H1 (cell line): ENCODE results near the gene SERTAD2. TPM values are rescaled to one million over a fixed set of nuclear protein-coding genes. Genes with fewer than 3 reads are reported as not detected.

Source experiments
- CTCF ChIA-PET: fragments of 300-600 bp; sonication (Branson Sonifier 250); formaldehyde crosslinking; loops from one replicate; lab custom pipeline; 2021; ENCODE audit not compliant: partially characterized antibody; lab: Charles Lee
- POLR2A ChIA-PET: fragments of 300-600 bp; sonication (Branson Sonifier 250); formaldehyde crosslinking; loops from one replicate; lab custom pipeline; 2021; ENCODE audit warnings: inconsistent platforms; ENCODE audit not compliant: partially characterized antibody; lab: Charles Lee
- DNase-seq, 2 experiments: peaks; one replicate each; pipeline versions ENCODE4 v3.0.0 to v3.0.0-alpha.2; 2010 to 2022; ENCODE audit warnings: low spot score in 2 of 2, low read depth in 1 of 2, mixed read lengths in 1 of 2
- FAIRE-seq: peaks from 2 replicates; lab custom pipeline; 2011; peaks lifted over from hg19 to GRCh38; lab: Jason Lieb, UNC
- H2AFZ ChIP-seq: 2 replicates; pipeline ENCODE4 v1.8.1; 2012; ENCODE audit warnings: low read length, inconsistent platforms
- H2AK5ac ChIP-seq: 2 replicates; pipeline ENCODE4 v1.6.1; 2013; ENCODE audit warnings: low read depth, low read length
- H2BK120ac ChIP-seq: replicated peaks from 2 replicates; pipeline ENCODE3; 2013; ENCODE audit warnings: low read depth, low read length, inconsistent platforms
- H2BK12ac ChIP-seq: 2 replicates; pipeline ENCODE4 v1.6.1; 2013; ENCODE audit warnings: low read depth, low read length
- H2BK15ac ChIP-seq: 2 replicates; pipeline ENCODE4 v1.6.1; 2013; ENCODE audit warnings: low read length
- H2BK20ac ChIP-seq: 2 replicates; pipeline ENCODE4 v1.6.1; 2013; ENCODE audit warnings: low read length
- H2BK5ac ChIP-seq: 2 replicates; pipeline ENCODE4 v1.6.1; 2013; ENCODE audit warnings: low read depth, low read length
- H3K14ac ChIP-seq: 2 replicates; pipeline ENCODE4 v1.6.1; 2013; ENCODE audit warnings: inconsistent platforms; ENCODE audit not compliant: insufficient read length
- H3K18ac ChIP-seq: 2 replicates; pipeline ENCODE4 v1.6.1; 2013; ENCODE audit warnings: low read length; ENCODE audit errors: extremely low read depth
- H3K23ac ChIP-seq: 2 replicates; pipeline ENCODE4 v1.6.1; 2013; ENCODE audit warnings: inconsistent platforms; ENCODE audit not compliant: insufficient read length
- H3K23me2 ChIP-seq: 2 replicates; pipeline ENCODE4 v1.6.1; 2013; ENCODE audit warnings: low read depth, low read length
- H3K27ac ChIP-seq: 2 replicates; pipeline ENCODE4 v1.6.1; 2011; ENCODE audit warnings: low read depth, low read length, inconsistent platforms
- H3K27me3 ChIP-seq, 4 experiments: replicated peaks in 1 of 4; 1 replicate in 1 of 4; 2 replicates in 3 of 4; pipeline versions ENCODE4 v1.6.1 to v1.8.1; 2011 to 2013; ENCODE audit warnings: low read length in 3 of 4, mild to moderate bottlenecking in 3 of 4, inconsistent platforms in 2 of 4, mixed read lengths in 2 of 4, moderate library complexity in 1 of 4; ENCODE audit not compliant: control insufficient read depth in 3 of 4, insufficient read depth in 3 of 4; ENCODE audit errors: extremely low read depth in 1 of 4
- H3K36me3 ChIP-seq, 4 experiments: 2 replicates each; pipeline versions ENCODE4 v1.6.1 to v1.8.1; 2011 to 2013; ENCODE audit warnings: mild to moderate bottlenecking in 4 of 4, low read length in 3 of 4, moderate library complexity in 2 of 4, control low read depth in 1 of 4, inconsistent platforms in 1 of 4; ENCODE audit not compliant: insufficient read depth in 4 of 4, control insufficient read depth in 2 of 4
- H3K4ac ChIP-seq: replicated peaks from 2 replicates; pipeline ENCODE3; 2013; ENCODE audit warnings: low read length, low read depth, mixed read lengths, inconsistent platforms; ENCODE audit not compliant: insufficient read length
- H3K4me1 ChIP-seq, 4 experiments: replicated peaks in 1 of 4; 1 replicate in 1 of 4; 2 replicates in 3 of 4; pipeline versions ENCODE4 v1.6.1 to v1.8.1; 2011 to 2013; ENCODE audit warnings: low read length in 3 of 4, inconsistent platforms in 2 of 4, mixed read lengths in 1 of 4; ENCODE audit not compliant: insufficient read depth in 4 of 4, control insufficient read depth in 3 of 4
- H3K4me2 ChIP-seq, 2 experiments: 2 replicates each; pipeline versions ENCODE4 v1.6.1 to v1.8.1; 2011 to 2013; ENCODE audit warnings: low read depth in 2 of 2, low read length in 2 of 2, control low read depth in 1 of 2, inconsistent platforms in 1 of 2, mild to moderate bottlenecking in 1 of 2; ENCODE audit not compliant: insufficient read depth in 1 of 2
- H3K4me3 ChIP-seq, 4 experiments: fragments of 200-600, 300-600 bp in 1 of 4; sonication (generic), shearing (Covaris generic), sonication (Bioruptor Twin) in 1 of 4; 2 replicates each; pipeline versions ENCODE4 v1.5.1 to v1.8.1; 2011 to 2016; ENCODE audit warnings: low read length in 4 of 4, low read depth in 3 of 4, control low read depth in 2 of 4, inconsistent platforms in 2 of 4, mild to moderate bottlenecking in 2 of 4, mixed read lengths in 1 of 4, moderate library complexity in 1 of 4; ENCODE audit not compliant: insufficient read depth in 2 of 4; ENCODE audit errors: extremely low read depth in 1 of 4
- H3K56ac ChIP-seq: replicated peaks from 2 replicates; pipeline ENCODE3; 2013; ENCODE audit warnings: low read depth, mild to moderate bottlenecking, mixed read lengths, low read length, inconsistent platforms; ENCODE audit not compliant: insufficient read length
- H3K79me1 ChIP-seq: 2 replicates; pipeline ENCODE4 v1.6.1; 2013; ENCODE audit warnings: low read depth, low read length, control low read depth
- H3K79me2 ChIP-seq, 2 experiments: 2 replicates each; pipeline versions ENCODE4 v1.6.1 to v1.8.1; 2012 to 2013; ENCODE audit warnings: low read length in 2 of 2, mild to moderate bottlenecking in 2 of 2, inconsistent platforms in 1 of 2; ENCODE audit not compliant: insufficient read depth in 2 of 2, control insufficient read depth in 1 of 2
- H3K9ac ChIP-seq, 4 experiments: replicated peaks in 1 of 4; 1 replicate in 1 of 4; 2 replicates in 3 of 4; pipeline versions ENCODE4 v1.6.1 to v1.8.1; 2011 to 2013; ENCODE audit warnings: low read depth in 3 of 4, low read length in 3 of 4, control low read depth in 2 of 4, mild to moderate bottlenecking in 2 of 4, moderate library complexity in 2 of 4, inconsistent platforms in 1 of 4; ENCODE audit errors: extremely low read depth in 1 of 4
- H3K9me3 ChIP-seq, 2 experiments: 2 replicates each; pipeline versions ENCODE4 v1.6.1 to v1.8.1; 2012 to 2013; ENCODE audit warnings: mild to moderate bottlenecking in 2 of 2, moderate library complexity in 2 of 2, control low read depth in 1 of 2, inconsistent platforms in 1 of 2, low read depth in 1 of 2, low read length in 1 of 2, mixed read lengths in 1 of 2; ENCODE audit not compliant: insufficient read depth in 2 of 2
- H4K20me1 ChIP-seq, 2 experiments: replicated peaks in 1 of 2; 2 replicates each; pipeline versions ENCODE3 to v1.8.1; 2011 to 2013; ENCODE audit warnings: inconsistent platforms in 2 of 2, low read length in 2 of 2, mild to moderate bottlenecking in 1 of 2; ENCODE audit not compliant: insufficient read depth in 2 of 2, control insufficient read depth in 1 of 2
- H4K5ac ChIP-seq: 2 replicates; pipeline ENCODE4 v1.6.1; 2013; ENCODE audit warnings: low read length, low read depth, mixed read lengths, inconsistent platforms; ENCODE audit not compliant: insufficient read length
- H4K8ac ChIP-seq: 2 replicates; pipeline ENCODE4 v1.8.0; 2013; ENCODE audit warnings: mild to moderate bottlenecking, moderate library complexity, low read length, inconsistent platforms; ENCODE audit not compliant: insufficient read depth; ENCODE audit errors: extremely low read depth
- H4K91ac ChIP-seq: replicated peaks from 2 replicates; pipeline ENCODE3; 2013; ENCODE audit warnings: low read length, mixed read lengths, inconsistent platforms; ENCODE audit not compliant: insufficient read length
- ATF2 ChIP-seq: IDR thresholded peaks from 2 replicates; pipeline ENCODE4 v1.6.1; 2012; ENCODE audit warnings: low read length, inconsistent platforms
- EGR1 ChIP-seq: IDR thresholded peaks from 2 replicates; pipeline ENCODE4 v1.6.1; 2011; ENCODE audit warnings: low read depth, low read length, borderline replicate concordance
- EP300 ChIP-seq, 2 experiments: IDR thresholded peaks; 1 replicate in 1 of 2; 2 replicates in 1 of 2; pipeline ENCODE4 v1.6.1; 2011 to 2012; ENCODE audit warnings: low read depth in 2 of 2, low read length in 2 of 2, mild to moderate bottlenecking in 2 of 2, borderline replicate concordance in 1 of 2, inconsistent platforms in 1 of 2, moderate library complexity in 1 of 2
- HDAC2 ChIP-seq, 2 experiments: fragments of 300-600 bp in 1 of 2; sonication (generic) in 1 of 2; IDR thresholded peaks; 2 replicates each; pipeline ENCODE4 v1.6.1; 2011 to 2012; ENCODE audit warnings: low read depth in 2 of 2, low read length in 2 of 2, mild to moderate bottlenecking in 2 of 2, moderate library complexity in 2 of 2, borderline replicate concordance in 1 of 2, inconsistent platforms in 1 of 2
- MAFK ChIP-seq: IDR thresholded peaks from 2 replicates; pipeline ENCODE4 v1.6.1; 2012; ENCODE audit warnings: low read depth, mild to moderate bottlenecking, improper control_type of control experiment, low read length
- NANOG ChIP-seq: IDR thresholded peaks from 2 replicates; pipeline ENCODE4 v1.6.1; 2011; ENCODE audit warnings: low read length, low read depth, mild to moderate bottlenecking, inconsistent platforms; ENCODE audit not compliant: insufficient read depth, poor library complexity, severe bottlenecking
- POU5F1 ChIP-seq: IDR thresholded peaks from 2 replicates; pipeline ENCODE4 v1.6.1; 2011; ENCODE audit warnings: low read depth, mild to moderate bottlenecking, low read length, moderate library complexity
- SIN3A ChIP-seq, 2 experiments: IDR thresholded peaks in 1 of 2; conservative IDR thresholded peaks in 1 of 2; 2 replicates each; pipeline ENCODE4 v1.6.1; 2011 to 2012; ENCODE audit warnings: low read length in 2 of 2, improper control_type of control experiment in 1 of 2, low read depth in 1 of 2, mild to moderate bottlenecking in 1 of 2
- SP1 ChIP-seq: IDR thresholded peaks from 2 replicates; pipeline ENCODE4 v1.6.1; 2011; ENCODE audit warnings: low read depth, low read length
- TCF12 ChIP-seq: IDR thresholded peaks from 2 replicates; pipeline ENCODE4 v1.6.1; 2011; ENCODE audit warnings: low read depth, mild to moderate bottlenecking, low read length
- YY1 ChIP-seq: IDR thresholded peaks from 2 replicates; pipeline ENCODE4 v1.6.1; 2011; ENCODE audit warnings: low read depth, mild to moderate bottlenecking, low read length
- ZNF274 ChIP-seq: IDR thresholded peaks from 2 replicates; pipeline ENCODE4 v1.7.0; 2012; ENCODE audit warnings: low read length, borderline replicate concordance; ENCODE audit errors: extremely low read depth
- WGBS, 2 experiments: shearing (Covaris generic) in 1 of 2; methylation state at CpG; one replicate each; pipeline versions ENCODE4 v1.1.6 to v1.1.7; 2013 to 2015; ENCODE audit warnings: low lambda C conversion rate in 2 of 2, mixed read lengths in 2 of 2, inconsistent platforms in 1 of 2, low coverage in 1 of 2, missing lambda C conversion rate in 1 of 2; ENCODE audit not compliant: insufficient replicate concordance in 2 of 2, insufficient coverage in 1 of 2, insufficient read length in 1 of 2; ENCODE audit errors: extremely low coverage in 1 of 2, missing lambda C conversion rate in 1 of 2; 5-methylcytosine and 5-hydroxymethylcytosine counted together
- polyA plus RNA-seq, 7 experiments: library from polyadenylated mRNA; depleted of rRNA in 3 of 7; stranded (reverse) in 5 of 7; unstranded in 2 of 7; fragments of >200 nt in 5 of 7; fragments of 200-250 nt in 2 of 7; gene quantifications; 1 replicate in 5 of 7; 2 replicates in 1 of 7; 4 replicates in 1 of 7; pipeline versions ENCODE4 v1.2.1 to v1.2.3, GENCODE V29; 2011 to 2013; ENCODE audit warnings: missing spikeins in 2 of 7, mixed read lengths in 2 of 7
- total RNA-seq: library from RNA; stranded (reverse); fragmentation: NEBNext Ultra II Directional; extraction: Animal tissue kit (Norgen Biotek cat#: 25700); gene quantifications from 2 replicates; pipeline ENCODE4 v1.2.1, GENCODE V29; 2021

Gene SERTAD2
- total and polyA plus RNA-seq, 2 of the 8 experiments (the other 6 are each of a cell fraction or from before 2014, with no cell fraction given), result 2.9 to 4.5 TPM

GRCh38 chr2:64586054-64586453, 67.7 kb downstream of the SERTAD2 start:
- Histone ChIP-seq H2BK12ac (no peak overlapping the region), H2AFZ (no peak overlapping the region), H3K4me1 (peaks cover 0 to 3% (median 0%) of the 10 kb centered on the region in 4 experiments; a peak in 1 of 7 replicates), H2BK120ac (no peak overlapping the region), H4K5ac (no peak overlapping the region), H3K36me3 (peaks cover 0 to 6% (median 2%) of the 10 kb centered on the region in 4 experiments; a peak in 2 of 8 replicates), H3K27me3 (no peaks in the 10 kb centered on the region), H3K79me2 (no peaks in the 10 kb centered on the region), H2BK15ac (no peak overlapping the region), H2BK20ac (no peak overlapping the region), H4K8ac (no peak overlapping the region), H2BK5ac (no peak overlapping the region), H3K23ac (no peak overlapping the region), H4K20me1 (no peaks in the 10 kb centered on the region), H3K4me2 (no peak overlapping the region), H3K79me1 (no peaks in the 10 kb centered on the region), H3K23me2 (no peaks in the 10 kb centered on the region), H4K91ac (no peak overlapping the region), H3K9ac (no peak overlapping the region), H3K4ac (no peak overlapping the region), H2AK5ac (no peak overlapping the region), H3K18ac (no peak overlapping the region), H3K56ac (no peak overlapping the region), H3K9me3 (no peaks in the 10 kb centered on the region), H3K14ac (no peak overlapping the region), H3K4me3 (no peak overlapping the region), H3K27ac (no peak overlapping the region)
- ChIA-PET CTCF (interaction anchor here (0.8 to 4.4 kb wide), 22 partner anchors 9 to 371 kb away, joined by 3 to 28 read pairs (median 5); partner anchors contain the start of gene SERTAD2), POLR2A (no interaction called here)
- FAIRE-seq, result no peak
- DNase-seq, result no peak
- 94% methylated on average over 4 of the region's 4 CpGs; no CpG with 5 or more reads in 1 of the 2 experiments for WGBS, 2 experiments
- TF ChIP-seq MAFK (no peak), EGR1 (no peak), ZNF274 (no peak), POU5F1 (no peak), EP300 (IDR thresholded peaks at IDR 0.05; ENCODE audit: borderline replicate concordance in 1 of 2, low read depth in 2 of 2, low read length in 2 of 2) (no peak), ATF2 (no peak), HDAC2 (IDR thresholded peaks at IDR 0.05; ENCODE audit: borderline replicate concordance in 1 of 2, low read depth in 2 of 2, low read length in 2 of 2) (no peak), SIN3A (conservative IDR thresholded peaks at IDR 0.05 in 1 of 2, IDR thresholded peaks at IDR 0.05 in 1 of 2; ENCODE audit: low read depth in 1 of 2, low read length in 2 of 2) (no peak), SP1 (no peak), NANOG (no peak), TCF12 (no peak), YY1 (no peak)
